ENCODE measurements around the gene PTGES2.

PTGES2 gene

GRCh38 chr9:128097543-128098296 lies 29.8 kb downstream of the PTGES2 start:
- DNase-seq: peak in 19 of 42 donors; percentile 25 to 78 (median 57)
- intact Hi-C loops (cut with DNase I): no loop called here

- intact Hi-C loops (cut with DNase I): no loop called here
- peak in 10 of 42 donors; percentile 32 to 76 (median 58) for DNase-seq
Measured at GRCh38 chr9:128096616-128097536, 30.7 kb downstream of the PTGES2 start.

- no peak for DNase-seq
- intact Hi-C loops (cut with DNase I): no loop called here
Measured at GRCh38 chr9:128094950-128095544, 32.5 kb downstream of the PTGES2 start.

- DNase-seq: peak; percentile 73 to 97 (median 89)
- intact Hi-C loops (cut with DNase I): no loop called here
Measured at GRCh38 chr9:128094166-128094949, 33.2 kb downstream of the PTGES2 start.

GRCh38 chr9:128093011-128093410 lies 34.5 kb downstream of the PTGES2 start:
- intact Hi-C loops (cut with DNase I): no loop called here
- no peak for DNase-seq

- intact Hi-C loops (cut with DNase I): no loop called here
- DNase-seq: no peak
Measured at GRCh38 chr9:128092199-128092977, 35.1 kb downstream of the PTGES2 start.

- peak in 26 of 42 donors; percentile 39 to 79 (median 63) for DNase-seq
- intact Hi-C loops (cut with DNase I): no loop called here
Measured at GRCh38 chr9:128091571-128091970, 36.0 kb downstream of the PTGES2 start.

GRCh38 chr9:128091144-128091543 lies 36.4 kb downstream of the PTGES2 start:
- peak; percentile 78 to 98 (median 91) for DNase-seq

GRCh38 chr9:128089299-128089698 lies 38.2 kb downstream of the PTGES2 start:
- DNase-seq: no peak
- intact Hi-C loops (cut with DNase I): no loop called here

More at GRCh38 chr9:128091144-128091543, 36.4 kb downstream of the PTGES2 start:
- intact Hi-C loops (cut with DNase I): no loop called here

- no peak for DNase-seq
- intact Hi-C loops (cut with DNase I): no loop called here
Measured at GRCh38 chr9:128088253-128088945, 39.1 kb downstream of the PTGES2 start.

- DNase-seq: peak in 1 of 42 donors; percentile 18
- intact Hi-C loops (cut with DNase I): no loop called here
Measured at GRCh38 chr9:128087262-128087661, 40.3 kb downstream of the PTGES2 start.

GRCh38 chr9:128085943-128086342 lies 41.6 kb downstream of the PTGES2 start:
- intact Hi-C loops (cut with DNase I): no loop called here
- DNase-seq: no peak

GRCh38 chr9:128084746-128085145 lies 42.8 kb downstream of the PTGES2 start:
- intact Hi-C loops (cut with DNase I): no loop called here
- DNase-seq: peak in 1 of 42 donors; percentile 19

GRCh38 chr9:128082151-128082550 lies 45.4 kb downstream of the PTGES2 start:
- DNase-seq: peak in 1 of 42 donors; percentile 26
- intact Hi-C loops (cut with DNase I): no loop called here

GRCh38 chr9:128081056-128081455 lies 46.5 kb downstream of the PTGES2 start:
- intact Hi-C loops (cut with DNase I): no loop called here
- no peak for DNase-seq

- DNase-seq: no peak
- intact Hi-C loops (cut with DNase I): no loop called here
Measured at GRCh38 chr9:128080206-128080605, 47.3 kb downstream of the PTGES2 start.
